Endodermal cell (in vitro differentiated cells): Measurements from ENCODE around the gene LHX3. TPM values are rescaled to one million over a fixed set of nuclear protein-coding genes. Genes with fewer than 3 reads are reported as not detected.
A peak's percentile ranks its signal among the peaks of the same experiment; 100 is the strongest.

ENCODE experiments used
- DNase-seq: peaks from one replicate; pipeline ENCODE4 v3.0.0-alpha.2; 2017
- H3K27ac ChIP-seq: 2 replicates; pipeline ENCODE4 v1.5.1; 2013; ENCODE audit warnings: mild to moderate bottlenecking, low read depth, low read length, moderate library complexity
- H3K27me3 ChIP-seq: 2 replicates; pipeline ENCODE4 v1.6.1; 2013; ENCODE audit warnings: mild to moderate bottlenecking, low read length, moderate library complexity; ENCODE audit not compliant: insufficient read depth, control insufficient read depth, poor library complexity, severe bottlenecking
- H3K36me3 ChIP-seq: 2 replicates; pipeline ENCODE4 v1.7.0; 2013; ENCODE audit warnings: mild to moderate bottlenecking, low read length, moderate library complexity; ENCODE audit not compliant: control insufficient read depth, insufficient read depth
- H3K4me1 ChIP-seq: one replicate; pipeline ENCODE4 v1.7.0; 2013; ENCODE audit warnings: low read length; ENCODE audit not compliant: control insufficient read depth, insufficient read depth
- H3K4me3 ChIP-seq: 2 replicates; pipeline ENCODE4 v1.5.1; 2013; ENCODE audit warnings: mild to moderate bottlenecking, low read length, moderate library complexity
- H3K9ac ChIP-seq: 2 replicates; pipeline ENCODE4 v1.6.1; 2013; ENCODE audit warnings: mild to moderate bottlenecking, low read length, moderate library complexity; ENCODE audit not compliant: poor library complexity, severe bottlenecking; ENCODE audit errors: extremely low read depth
- H3K9me3 ChIP-seq: 2 replicates; pipeline ENCODE4 v1.6.1; 2013; ENCODE audit warnings: mild to moderate bottlenecking, low read length, moderate library complexity; ENCODE audit not compliant: control insufficient read depth
- H3K27ac Mint-ChIP-seq: 2 replicates; pipeline ENCODE4 v1.8.0; 2020; ENCODE audit warnings: mixed read lengths
- H3K27me3 Mint-ChIP-seq: 2 replicates; pipeline ENCODE4 v1.8.0; 2021; ENCODE audit warnings: mild to moderate bottlenecking, mixed read lengths; ENCODE audit not compliant: insufficient read depth
- H3K36me3 Mint-ChIP-seq: 2 replicates; pipeline ENCODE4 v1.8.0; 2020; ENCODE audit warnings: low read depth, mixed read lengths
- H3K4me1 Mint-ChIP-seq: 2 replicates; pipeline ENCODE4 v1.8.0; 2020; ENCODE audit warnings: mixed read lengths
- H3K4me3 Mint-ChIP-seq: 2 replicates; pipeline ENCODE4 v1.8.0; 2020; ENCODE audit warnings: mild to moderate bottlenecking, moderate library complexity, mixed read lengths
- H3K9me3 Mint-ChIP-seq: 2 replicates; pipeline ENCODE4 v1.8.0; 2020; ENCODE audit warnings: mild to moderate bottlenecking, mixed read lengths
- WGBS, 2 experiments: methylation state at CpG; one replicate each; pipeline versions ENCODE4 v1.1.5 to v1.1.7; 2013; ENCODE audit warnings: missing lambda C conversion rate in 2 of 2, mixed read lengths in 1 of 2; ENCODE audit not compliant: insufficient coverage in 1 of 2, insufficient read length in 1 of 2; 5-methylcytosine and 5-hydroxymethylcytosine counted together
- total RNA-seq, 2 donors: library from RNA; stranded (reverse); fragmentation: NEBNext Ultra II Directional in 1 of 2; extraction: Animal tissue kit (Norgen Biotek cat#: 25700) in 1 of 2; gene quantifications; 2 replicates in 1 of 2; 3 replicates in 1 of 2; pipeline ENCODE4 v1.2.1, GENCODE V29; 2021
- TF ChIP-seq, protein P1 (sequence below): fragments of 200-600 bp; sonication (generic); conservative IDR thresholded peaks from 2 replicates; pipeline ENCODE4 v1.5.0; 2021; ENCODE audit warnings: antibody characterized with exemption, mild to moderate bottlenecking

Gene LHX3
- total RNA-seq, 2 donors from 2014 or later, result not detected

- Histone ChIP-seq H3K4me3 (no peak overlapping the region), H3K9ac (peak overlapping the region; percentile 21), H3K9me3 (no peaks in the 10 kb centered on the region), H3K27me3 (no peaks in the 10 kb centered on the region), H3K36me3 (no peaks in the 10 kb centered on the region), H3K4me1 (peaks cover 12% of the 10 kb centered on the region), H3K27ac (no peak overlapping the region)
- Mint-ChIP-seq H3K4me3 (no peak overlapping the region), H3K27me3 (no peaks in the 10 kb centered on the region), H3K27ac (peak overlapping the region; percentile 26), H3K9me3 (no peaks in the 10 kb centered on the region), H3K36me3 (no peaks in the 10 kb centered on the region), H3K4me1 (peaks cover 15% of the 10 kb centered on the region)
- WGBS, 2 experiments, result 63 to 68% methylated on average over 2 to 12 of the region's 12 CpGs
- DNase-seq, result no peak
- TF ChIP-seq, protein P1, sequence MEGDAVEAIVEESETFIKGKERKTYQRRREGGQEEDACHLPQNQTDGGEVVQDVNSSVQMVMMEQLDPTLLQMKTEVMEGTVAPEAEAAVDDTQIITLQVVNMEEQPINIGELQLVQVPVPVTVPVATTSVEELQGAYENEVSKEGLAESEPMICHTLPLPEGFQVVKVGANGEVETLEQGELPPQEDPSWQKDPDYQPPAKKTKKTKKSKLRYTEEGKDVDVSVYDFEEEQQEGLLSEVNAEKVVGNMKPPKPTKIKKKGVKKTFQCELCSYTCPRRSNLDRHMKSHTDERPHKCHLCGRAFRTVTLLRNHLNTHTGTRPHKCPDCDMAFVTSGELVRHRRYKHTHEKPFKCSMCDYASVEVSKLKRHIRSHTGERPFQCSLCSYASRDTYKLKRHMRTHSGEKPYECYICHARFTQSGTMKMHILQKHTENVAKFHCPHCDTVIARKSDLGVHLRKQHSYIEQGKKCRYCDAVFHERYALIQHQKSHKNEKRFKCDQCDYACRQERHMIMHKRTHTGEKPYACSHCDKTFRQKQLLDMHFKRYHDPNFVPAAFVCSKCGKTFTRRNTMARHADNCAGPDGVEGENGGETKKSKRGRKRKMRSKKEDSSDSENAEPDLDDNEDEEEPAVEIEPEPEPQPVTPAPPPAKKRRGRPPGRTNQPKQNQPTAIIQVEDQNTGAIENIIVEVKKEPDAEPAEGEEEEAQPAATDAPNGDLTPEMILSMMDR, result no peak
Measured at GRCh38 chr9:136179101-136179616, 25.8 kb downstream of the LHX3 start.

DNA sequence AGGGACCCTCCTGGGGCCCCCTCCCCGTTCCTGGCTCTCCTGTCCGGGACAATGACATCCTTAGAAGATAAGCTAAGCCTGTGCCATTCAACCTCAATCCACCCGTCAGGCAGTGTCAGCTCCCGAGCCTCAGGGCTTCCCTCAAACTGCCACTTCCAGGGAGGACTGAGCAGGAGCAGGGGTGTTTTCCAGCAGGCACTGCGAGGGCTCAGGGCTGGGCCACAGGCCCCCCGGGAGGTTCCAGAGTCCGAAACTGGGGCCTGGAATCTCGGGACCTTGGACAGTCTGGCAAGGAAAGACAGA is 26.2 kb downstream of the LHX3 start:
- Histone ChIP-seq H3K4me3 (no peak overlapping the region), H3K27me3 (no peaks in the 10 kb centered on the region), H3K9ac (peak overlapping the region; percentile 21), H3K27ac (no peak overlapping the region), H3K9me3 (no peaks in the 10 kb centered on the region), H3K4me1 (peaks cover 12% of the 10 kb centered on the region), H3K36me3 (no peaks in the 10 kb centered on the region)
- peak overlapping the region; percentile 26 for H3K27ac Mint-ChIP-seq
- H3K27me3 Mint-ChIP-seq, result no peaks in the 10 kb centered on the region
- peaks cover 15% of the 10 kb centered on the region for H3K4me1 Mint-ChIP-seq
- H3K9me3 Mint-ChIP-seq, result no peaks in the 10 kb centered on the region
- TF ChIP-seq, protein P1, result no peak
- H3K36me3 Mint-ChIP-seq, result no peaks in the 10 kb centered on the region
- H3K4me3 Mint-ChIP-seq, result no peak overlapping the region
- 59 to 62% methylated on average over 4 to 7 of the region's 8 CpGs for WGBS, 2 experiments
- no peak for DNase-seq

DNA sequence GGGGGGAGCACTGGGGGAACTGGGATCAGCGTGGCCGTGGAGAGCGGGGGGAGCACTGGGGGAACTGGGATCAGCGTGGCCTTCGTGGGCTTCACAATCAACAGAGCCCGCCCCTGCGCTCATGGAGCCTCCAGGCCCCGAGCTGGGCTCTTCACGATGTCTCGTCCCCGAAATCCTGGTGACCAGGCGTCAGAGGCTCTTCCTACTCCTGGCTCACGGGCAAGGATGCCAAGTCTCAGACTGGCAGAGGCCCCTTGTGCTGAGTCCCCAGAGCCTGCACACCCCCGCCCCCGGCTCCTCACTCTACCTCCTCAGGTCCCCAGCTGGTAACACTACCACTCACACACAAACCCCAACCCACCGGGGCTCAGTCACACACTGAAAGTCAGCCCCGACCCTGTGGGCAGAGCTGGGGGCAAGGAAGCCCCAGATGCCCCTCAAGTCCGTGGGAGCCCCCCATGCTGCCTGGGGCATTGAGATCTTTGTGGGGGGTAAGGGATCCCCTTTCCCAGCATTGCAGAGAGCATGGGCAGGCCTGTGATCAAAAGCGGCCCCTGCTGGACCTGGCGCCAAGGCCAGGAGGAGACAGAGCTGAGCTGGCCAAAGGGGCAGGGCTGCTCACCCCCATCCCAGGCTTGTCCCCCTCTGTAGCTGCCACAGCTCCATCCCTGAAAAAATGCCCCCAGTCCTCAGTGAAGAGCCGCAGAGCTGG is 26.7 kb downstream of the LHX3 start:
- Mint-ChIP-seq H3K4me1 (peaks cover 15% of the 10 kb centered on the region), H3K27ac (no peak overlapping the region)
- no peaks in the 10 kb centered on the region for H3K27me3 ChIP-seq

More for the DNA sequence above, 26.7 kb downstream of the LHX3 start:
- H3K4me1 ChIP-seq, result peaks cover 12% of the 10 kb centered on the region
- no peaks in the 10 kb centered on the region for H3K27me3 Mint-ChIP-seq
- no peak overlapping the region for H3K4me3 ChIP-seq
- no peak overlapping the region for H3K9ac ChIP-seq
- WGBS, 2 experiments, result 88 to 98% methylated on average over 6 to 21 of the region's 21 CpGs
- H3K9me3 ChIP-seq, result no peaks in the 10 kb centered on the region
- no peaks in the 10 kb centered on the region for H3K36me3 ChIP-seq
- no peak overlapping the region for H3K4me3 Mint-ChIP-seq
- no peak for DNase-seq
- no peak overlapping the region for H3K27ac ChIP-seq
- no peaks in the 10 kb centered on the region for H3K9me3 Mint-ChIP-seq
- TF ChIP-seq, protein P1, result no peak
- H3K36me3 Mint-ChIP-seq, result no peaks in the 10 kb centered on the region
